GM19043 (cell line): ENCODE results near the gene PDE4A.
"Not testable (repeated sequence)": the region's sequence is repeated elsewhere in the genome, so short reads cannot be mapped to it uniquely, and the experiment has no call there.

Experiments used
- ATAC-seq: cut with Tn5 transposase; IDR thresholded peaks from one replicate; pipeline ENCODE4 v1.9.1; 2021; ENCODE audit warnings: low read depth; ENCODE audit not compliant: unreplicated experiment

The PDE4A gene

DNA sequence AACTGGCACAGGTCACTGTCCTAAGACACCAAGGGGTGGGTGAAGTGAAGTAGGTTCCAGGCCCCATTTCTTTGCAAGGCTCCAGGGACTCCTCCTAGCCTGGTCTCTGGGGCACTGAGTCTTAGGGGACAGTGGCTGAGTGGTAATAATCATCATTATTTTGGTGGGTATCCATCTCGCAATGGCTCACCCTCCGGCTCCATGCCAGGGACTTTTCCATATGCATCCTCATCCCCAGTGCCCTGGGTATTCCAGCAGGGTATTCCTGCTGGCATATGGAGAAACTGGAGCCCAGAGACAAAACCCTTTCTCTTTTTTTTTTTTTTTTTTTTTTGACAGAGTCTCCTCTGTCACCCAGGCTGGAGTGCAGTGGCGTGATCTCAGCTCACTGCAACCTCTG is 2.5 kb downstream of the PDE4A start:
- no peak for ATAC-seq

DNA sequence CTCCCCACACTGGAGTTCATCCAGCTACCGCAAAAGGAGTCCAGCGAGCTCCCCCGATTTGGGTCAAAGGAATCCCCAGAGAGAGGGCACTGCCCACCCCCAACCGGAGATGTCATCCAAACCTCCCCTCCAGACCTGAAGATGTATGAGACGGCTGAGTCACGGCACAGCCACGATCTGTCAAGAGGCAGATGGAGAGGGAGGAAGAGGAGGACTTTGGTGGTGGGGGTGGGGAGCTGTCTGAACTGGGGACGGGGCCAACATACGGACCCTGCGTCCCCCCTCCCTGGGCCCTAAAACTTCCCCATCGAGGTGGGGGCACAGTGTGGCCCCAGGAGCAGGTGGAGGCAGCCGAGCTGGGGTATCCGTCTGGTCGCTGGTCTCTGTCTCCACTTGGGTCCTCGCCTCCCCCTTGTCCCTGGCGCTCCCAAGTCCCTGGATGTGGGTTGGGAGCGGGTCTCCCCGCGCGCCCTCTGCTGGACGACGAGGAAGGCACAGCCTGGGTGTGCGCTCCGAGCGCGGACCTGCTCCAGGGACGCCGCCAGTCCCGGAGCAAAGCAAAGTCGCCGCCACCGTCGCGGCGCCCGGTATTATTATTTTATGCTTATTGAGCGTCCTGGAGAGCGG is 3.8 kb downstream of the PDE4A start:
- no peak for ATAC-seq

DNA sequence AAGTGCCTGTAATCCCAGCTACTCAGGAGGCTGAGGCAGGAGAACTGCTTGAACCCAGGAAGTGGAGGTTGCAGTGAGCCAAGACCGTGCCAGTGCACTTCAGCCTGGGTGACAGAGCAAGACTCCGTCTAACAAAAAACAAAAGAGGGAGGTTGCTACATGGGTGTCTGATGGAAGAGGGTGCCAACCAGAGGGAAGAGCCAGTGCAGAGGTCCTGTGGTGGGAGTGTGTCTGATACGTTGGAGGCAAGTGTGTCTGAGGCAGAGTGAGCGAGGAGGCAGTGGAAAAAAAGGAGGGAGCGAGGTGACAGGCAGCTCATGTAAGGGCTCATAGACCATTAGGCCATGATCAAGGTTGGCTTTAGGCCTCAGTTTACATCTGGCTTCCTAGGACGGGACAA is 6.8 kb downstream of the PDE4A start:
- ATAC-seq = no peak

DNA sequence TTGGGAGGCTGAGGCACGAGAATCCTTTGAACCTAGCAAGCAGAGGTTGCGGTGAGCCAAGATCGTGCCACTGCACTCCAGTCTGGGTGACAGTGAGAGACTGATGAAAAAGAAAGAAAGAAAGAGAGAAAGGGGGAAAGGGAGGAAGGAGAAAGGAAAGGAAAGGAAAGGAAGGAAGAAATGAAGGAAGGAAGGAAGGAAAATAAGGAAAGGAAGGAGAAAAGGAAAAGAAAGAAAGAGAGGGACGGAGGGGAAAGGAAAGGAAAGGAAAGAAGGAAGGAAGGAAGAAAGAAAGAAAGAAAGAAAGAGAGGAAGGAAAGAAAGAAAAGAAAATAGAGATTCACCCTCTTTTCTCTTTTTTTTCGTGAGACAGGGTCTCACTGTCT is 8.7 kb downstream of the PDE4A start:
- no peak for ATAC-seq

DNA sequence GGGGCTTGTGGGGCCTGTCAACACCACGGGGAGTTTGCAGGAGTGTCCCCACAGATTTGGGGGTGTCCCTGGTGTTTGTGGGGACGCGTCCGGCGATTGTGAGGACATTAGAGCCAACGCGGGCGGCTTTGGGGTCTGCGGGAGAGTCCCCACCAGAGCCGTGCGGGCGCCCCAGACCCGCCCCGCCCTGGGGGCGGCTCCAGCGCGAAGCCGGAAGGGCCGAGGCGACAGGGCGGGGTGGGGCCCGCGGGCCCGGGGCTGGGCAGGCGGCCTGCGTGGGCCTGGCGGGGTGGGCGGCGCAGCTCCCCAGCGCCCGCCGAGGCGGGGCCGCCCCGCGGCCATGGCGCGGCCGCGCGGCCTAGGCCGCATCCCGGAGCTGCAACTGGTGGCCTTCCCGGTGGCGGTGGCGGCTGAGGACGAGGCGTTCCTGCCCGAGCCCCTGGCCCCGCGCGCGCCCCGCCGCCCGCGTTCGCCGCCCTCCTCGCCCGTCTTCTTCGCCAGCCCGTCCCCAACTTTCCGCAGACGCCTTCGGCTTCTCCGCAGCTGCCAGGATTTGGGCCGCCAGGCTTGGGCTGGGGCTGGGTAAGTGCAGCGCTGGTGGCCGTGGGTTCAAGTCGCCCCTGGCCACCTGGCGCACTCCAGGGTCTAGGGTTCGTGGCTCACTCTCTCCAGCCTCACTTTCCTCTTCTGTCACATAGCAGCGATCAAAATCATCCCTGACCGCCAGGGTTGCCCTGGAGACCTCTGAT is 10.3 kb downstream of the PDE4A start:
- no peak for ATAC-seq

DNA sequence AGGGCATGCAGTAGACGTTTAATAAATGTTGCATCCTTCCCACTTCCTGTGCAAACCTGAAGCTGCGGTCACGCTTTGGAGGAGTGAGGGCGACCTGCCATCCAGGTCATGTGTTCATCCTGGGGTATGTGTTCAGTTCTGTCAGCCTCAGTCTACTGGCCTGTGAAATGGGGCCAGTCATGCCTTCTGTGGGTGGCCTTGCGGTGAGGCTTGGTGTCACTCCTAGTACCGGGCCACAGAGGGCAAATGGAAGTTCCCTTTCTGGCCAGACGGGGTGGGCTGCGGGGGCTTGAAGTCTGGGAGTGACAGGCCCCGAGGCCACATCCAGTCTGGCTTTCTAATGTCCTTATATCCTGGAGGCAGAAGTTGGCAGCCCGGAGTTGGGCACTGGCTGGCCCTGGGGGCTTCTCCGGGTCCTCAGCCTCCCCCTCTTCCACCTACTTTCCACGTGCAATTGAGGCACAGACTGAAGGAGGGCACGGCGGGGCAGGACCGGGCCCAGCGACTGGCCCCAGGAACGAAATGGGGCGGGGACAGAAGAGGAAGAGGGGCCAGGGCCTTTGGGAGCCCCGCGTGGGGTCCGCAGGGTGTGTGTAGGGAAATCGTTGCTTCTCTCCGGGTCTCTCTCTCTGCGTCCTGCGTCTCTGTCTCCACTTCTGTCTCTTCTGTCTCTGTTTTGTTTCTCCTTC is 11.1 kb downstream of the PDE4A start:
- no peak for ATAC-seq

DNA sequence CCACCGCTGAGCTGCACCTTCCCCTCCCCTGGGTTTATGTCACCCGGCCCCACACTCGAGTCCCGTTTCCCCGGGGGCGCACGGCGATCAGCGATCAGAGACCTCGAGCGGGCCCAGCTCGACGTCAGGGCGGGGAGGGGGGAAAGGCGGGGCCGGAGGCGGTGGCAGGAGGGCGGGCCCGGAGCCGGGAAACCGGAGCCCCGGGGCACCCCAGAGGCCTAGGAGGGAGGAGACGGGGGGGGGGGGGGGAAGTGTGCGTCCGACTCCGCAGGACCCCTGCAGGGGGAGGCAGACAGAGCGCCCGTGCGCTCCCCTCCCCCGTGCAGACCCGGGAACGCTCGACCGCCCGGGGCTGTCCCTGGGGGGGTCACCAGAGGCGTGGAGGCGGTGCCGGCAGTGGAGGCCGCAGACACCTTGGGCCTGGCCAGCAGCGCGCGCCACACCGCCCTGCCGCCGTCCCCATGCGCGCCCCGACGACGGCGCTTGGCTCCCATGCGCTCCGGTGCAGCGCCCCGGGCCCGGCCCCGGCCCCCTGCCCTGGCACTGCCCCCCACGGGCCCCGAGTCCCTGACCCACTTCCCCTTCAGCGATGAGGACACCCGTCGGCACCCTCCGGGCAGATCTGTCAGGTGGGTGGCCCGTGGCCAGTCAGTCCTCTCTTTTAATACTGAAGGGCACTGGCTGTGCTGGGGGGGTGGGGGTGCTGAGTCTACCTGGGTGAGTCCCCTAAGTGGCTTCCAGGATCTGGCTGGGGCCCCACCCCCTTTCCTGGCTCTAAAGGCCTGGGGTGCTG is 11.8 kb downstream of the PDE4A start:
- ATAC-seq = no peak

DNA sequence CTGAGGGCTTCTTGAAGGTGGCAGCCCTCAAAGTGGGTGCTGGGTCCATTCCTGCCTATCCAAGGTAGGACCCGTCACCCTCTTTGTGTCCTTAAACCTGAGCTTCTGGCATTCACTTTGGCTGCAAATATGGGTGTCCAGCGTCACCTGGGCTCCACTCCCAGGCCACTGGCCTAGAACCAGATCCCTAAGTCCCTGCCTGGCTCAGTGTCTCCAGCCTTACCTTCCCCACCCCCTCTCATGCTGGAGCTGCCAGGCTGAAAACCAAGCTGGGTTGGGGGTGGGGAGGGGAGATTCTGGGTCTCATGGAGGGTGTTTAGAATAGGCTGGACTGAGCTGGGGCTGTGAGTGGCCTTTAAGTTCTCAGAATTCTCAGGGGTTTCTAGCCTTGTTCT is 12.4 kb downstream of the PDE4A start:
- no peak for ATAC-seq

DNA sequence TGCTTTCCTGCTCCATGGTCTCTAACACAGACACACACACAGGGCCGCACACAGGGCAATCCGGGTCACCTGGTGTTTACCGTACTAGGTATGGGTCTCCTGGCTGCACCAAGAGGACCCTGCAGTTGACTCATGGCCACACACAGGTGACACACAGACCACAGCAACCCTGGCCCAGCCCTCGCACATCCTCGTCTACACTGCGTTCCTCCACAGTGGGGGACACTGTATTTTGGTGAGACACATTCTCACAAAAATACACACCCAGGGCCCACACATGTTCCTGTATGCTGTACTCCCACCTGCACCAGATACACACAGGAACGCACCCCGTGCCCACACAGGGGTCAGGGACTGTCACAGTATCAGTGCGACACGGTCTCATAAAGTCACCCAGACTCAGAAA is 12.8 kb downstream of the PDE4A start:
- ATAC-seq = no peak

DNA sequence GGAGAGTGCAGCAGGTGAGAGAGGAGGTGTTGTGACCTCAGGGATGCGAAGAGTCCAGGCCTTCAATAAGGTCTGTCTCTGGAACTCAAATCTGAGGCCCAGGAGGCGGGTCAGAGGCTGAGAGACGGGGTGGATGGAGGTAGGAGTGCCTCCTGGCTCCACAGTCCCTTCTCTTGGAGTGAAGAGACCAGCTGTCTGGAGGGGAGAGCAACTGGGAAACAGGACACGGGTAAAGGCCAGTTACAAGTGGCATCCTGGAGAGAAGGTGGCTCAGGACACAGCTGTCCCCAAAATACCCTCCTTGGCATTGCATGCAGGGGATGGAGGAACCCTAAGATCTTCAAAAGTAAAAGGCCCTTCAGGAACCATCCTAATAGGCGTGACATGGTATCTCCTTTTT is 19.2 kb downstream of the PDE4A start:
- ATAC-seq = no peak

DNA sequence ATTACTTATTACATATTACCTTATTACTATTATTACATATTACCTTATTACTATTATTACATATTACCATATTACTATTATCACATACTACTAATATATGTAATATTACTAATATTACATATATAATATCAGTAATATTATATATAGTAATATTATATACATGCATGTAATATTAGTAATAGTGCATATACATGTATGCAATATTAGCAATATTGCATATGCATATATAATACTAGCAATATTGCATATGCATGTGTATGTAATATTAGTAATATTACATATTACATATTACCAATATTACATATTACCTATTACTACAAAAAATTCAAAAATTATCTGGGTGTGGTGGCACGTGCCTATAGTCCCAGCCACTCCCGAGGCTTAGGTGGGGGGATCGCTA is 22.4 kb downstream of the PDE4A start:
- no peak for ATAC-seq

DNA sequence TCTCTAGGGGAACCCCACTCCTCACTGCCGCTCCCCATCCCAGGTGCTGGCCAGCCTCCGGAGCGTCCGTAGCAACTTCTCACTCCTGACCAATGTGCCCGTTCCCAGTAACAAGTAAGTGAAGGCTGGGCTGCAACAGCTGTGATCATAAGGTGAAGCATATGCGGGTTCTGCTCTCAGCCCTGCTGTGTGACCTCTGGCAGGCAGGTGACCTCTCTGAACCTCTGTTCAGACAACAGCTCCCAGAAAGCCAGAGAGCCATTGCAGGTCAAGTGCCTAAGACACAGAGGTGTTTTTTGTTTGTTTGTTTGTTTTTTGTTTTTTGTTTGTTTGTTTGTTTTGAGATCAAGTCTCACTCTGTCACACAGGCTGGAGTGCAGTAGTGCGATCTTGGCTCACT is 28.7 kb downstream of the PDE4A start:
- no peak for ATAC-seq

DNA sequence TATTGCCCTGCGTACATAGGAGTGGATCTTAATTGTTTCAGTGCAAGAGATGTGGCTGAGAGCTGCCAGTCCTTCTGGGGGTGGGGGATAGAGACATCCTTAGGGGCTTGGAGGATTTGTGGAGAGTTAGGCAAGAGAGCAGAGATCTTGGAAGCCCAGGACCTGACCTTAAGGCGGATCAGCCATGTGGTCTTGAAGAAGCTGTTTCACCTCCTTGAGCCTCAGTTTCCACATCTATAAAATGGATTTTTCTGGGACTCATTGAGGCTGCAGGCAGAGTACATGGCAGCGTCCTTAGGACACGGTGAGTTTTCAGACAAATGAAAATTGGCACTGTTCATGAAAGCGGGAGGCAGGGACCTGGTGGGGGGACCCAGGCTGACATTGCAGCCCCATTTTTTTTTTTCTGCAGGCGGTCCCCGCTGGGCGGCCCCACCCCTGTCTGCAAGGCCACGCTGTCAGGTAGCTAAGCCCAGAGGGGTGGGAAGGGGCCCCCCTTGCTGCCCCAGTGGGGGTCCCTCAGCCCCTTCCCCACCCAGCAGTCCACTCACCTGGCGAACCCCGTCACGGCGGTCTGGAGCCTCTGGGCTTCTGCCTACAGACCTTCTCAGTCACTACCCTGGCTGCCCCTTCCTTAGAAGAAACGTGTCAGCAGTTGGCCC is 30.0 kb downstream of the PDE4A start:
- ATAC-seq = no peak

DNA sequence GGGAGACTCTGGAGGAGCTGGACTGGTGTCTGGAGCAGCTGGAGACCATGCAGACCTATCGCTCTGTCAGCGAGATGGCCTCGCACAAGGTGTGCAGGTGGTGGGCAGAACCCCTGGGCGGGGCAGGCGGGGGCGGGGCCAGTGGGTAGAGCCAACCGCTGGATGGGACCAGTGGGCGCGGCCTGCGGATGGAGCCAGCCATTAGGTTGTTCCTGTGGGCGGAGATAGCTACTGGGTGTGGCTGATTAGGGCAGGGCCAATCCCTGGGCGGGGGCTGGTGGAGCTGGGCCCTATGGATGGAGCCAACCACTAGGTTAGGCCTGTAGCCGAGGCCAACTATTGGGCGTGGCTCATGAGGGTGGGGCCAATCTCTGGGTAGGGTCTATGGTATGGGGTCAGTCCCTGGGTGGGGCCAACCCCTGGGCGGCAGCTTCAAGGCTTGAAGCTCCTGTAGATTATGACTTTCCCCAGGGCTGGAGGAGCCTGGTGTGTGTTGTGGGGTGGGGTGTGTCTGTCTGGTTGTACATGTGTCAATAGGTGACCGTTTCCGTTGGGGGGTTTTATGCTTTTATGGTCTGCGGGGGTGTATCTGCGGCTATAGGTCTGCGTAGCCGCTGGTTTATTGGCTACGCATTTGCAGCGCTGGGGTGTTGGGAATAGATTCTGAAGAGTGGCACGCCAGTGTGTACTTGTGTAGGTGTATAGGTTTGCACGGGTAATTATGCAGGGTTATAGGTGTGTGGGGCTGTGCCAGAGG is 30.7 kb downstream of the PDE4A start:
- ATAC-seq = no peak

DNA sequence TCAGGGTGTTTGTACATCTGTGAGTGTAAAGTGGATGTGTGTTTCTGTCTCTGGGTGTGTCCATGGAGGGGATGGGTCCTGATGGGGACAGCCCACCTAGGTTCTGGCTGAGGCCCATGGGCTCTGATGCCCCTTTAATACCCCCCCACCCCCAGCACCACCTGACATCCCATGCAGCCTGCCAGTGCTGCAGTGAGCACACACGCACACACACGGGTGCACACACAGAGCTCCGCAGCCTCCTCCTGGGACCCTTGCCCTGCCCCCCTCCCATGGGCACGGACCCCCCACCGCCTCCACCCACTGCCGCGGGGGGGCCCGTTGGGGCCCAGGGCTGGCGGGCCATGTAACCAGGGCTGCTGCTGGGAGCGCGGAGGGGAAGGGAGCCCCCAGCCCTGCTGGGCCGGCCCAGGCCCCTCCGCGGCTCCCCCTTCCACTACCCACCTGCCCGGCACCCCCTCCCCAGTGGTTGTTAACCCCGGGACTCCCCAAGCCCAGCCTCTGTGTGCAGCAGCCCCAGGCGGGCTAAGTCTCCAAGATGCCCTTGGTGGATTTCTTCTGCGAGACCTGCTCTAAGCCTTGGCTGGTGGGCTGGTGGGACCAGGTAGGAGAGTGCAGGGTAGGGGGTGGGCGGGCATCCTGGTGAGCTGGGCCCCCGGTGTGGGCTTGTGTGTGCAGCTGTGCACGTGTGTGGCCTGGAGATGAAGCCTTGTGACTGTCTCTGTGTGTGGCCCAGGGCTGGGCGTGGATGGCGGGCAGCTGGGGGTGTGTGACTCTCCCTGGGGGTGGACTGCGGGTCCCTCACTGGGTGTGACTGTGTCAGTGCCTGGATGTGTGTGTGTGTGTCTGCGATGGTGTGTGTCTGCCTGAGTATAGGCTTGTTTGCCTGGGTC is 32.6 kb downstream of the PDE4A start:
- no peak for ATAC-seq

DNA sequence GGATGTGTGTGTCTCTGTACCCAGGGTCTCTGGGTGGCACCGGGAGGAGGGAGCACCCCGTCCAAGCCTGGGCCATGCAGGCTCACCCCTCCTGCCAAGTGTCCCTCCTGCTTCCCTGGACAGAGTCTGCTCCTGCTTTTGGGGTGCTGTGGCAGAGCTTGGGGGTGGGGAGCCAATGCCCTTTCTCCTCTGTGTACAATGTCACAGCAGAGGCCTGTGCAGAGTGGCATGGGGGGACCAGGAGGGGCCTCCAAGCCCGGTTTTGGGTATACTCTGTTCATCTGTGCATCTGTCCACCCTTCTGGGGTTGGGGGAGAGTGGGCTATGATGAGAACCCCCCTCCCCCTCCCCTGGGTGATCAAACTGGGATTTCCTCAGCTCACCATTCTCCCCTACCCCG is 33.5 kb downstream of the PDE4A start:
- ATAC-seq = no peak

DNA sequence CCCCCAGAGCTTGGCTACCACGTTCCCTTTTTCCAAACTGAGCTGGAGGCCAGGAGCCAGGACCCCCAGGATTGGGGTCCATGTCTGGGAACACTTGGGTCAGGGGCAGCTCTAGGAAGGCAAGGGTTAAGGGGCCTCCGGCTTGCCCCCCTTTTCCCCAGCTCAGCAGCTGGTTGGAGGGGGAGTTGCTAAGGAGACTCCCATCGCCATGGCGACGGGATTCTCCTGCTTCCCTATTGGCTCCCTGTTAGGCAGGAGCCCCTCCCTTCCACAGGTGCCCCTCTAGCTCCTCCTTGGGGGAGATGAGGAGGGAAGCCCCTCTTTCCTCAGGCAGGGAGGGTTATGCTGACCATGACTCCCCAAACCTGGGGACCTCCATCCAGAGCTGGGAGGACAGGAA is 33.9 kb downstream of the PDE4A start:
- ATAC-seq = no peak

DNA sequence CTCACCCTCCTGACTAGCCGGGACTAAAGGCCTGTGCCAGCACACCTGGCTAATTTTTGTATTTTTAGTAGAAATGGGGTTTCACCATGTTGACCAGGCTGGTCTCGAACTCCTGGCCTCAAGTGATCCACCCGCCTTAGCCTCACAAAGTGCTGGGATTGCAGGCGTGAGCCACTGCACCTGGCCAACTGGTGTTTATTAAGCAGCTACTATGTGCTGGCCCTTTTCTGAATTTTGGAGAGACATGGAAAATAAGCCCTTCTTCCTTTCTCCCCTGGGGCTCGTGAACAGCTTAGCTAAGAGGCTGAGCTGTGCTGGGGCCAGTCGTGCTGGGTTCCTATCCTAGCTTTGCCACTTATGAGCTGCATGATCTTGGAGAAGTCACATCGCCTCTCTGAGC is 38.4 kb downstream of the PDE4A start:
- not testable (repeated sequence) for ATAC-seq

DNA sequence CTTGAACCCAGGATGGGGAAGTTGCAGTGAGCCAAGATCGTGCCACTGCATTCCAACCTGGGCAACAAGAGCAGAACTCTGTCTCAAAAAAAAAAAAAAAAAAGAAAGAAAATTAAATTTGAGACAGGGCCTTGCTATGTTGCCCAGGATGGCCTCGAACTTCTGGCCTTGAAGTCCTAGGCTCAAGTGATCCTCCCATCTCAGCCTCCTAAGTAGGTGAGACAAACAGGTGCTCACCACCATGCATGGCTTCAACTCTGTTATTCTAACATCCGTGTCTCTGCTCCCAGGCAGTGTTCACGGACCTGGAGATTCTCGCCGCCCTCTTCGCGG is 40.3 kb downstream of the PDE4A start:
- ATAC-seq = no peak
